Measurements from ENCODE around the gene GDA. TPM values are rescaled to one million over a fixed set of nuclear protein-coding genes. Genes with fewer than 3 reads are reported as not detected.

Gene GDA
- total RNA-seq, 2 donors from 2014 or later: 1.9 TPM; not detected in 1

- no peaks in the 10 kb centered on the region for H3K27me3 ChIP-seq (replicated peaks; ENCODE audit: insufficient read depth)
- no peaks in the 10 kb centered on the region for H3K36me3 ChIP-seq
- no peak overlapping the region for H3K4me3 ChIP-seq
- no peak for DNase-seq (ENCODE audit: low spot score)
- intact Hi-C loops (cut with DNase I): no loop called here
- no peak overlapping the region for H3K27ac ChIP-seq
- no peak for TF ChIP-seq POLR2A (IDR thresholded peaks at IDR 0.05)
- TF ChIP-seq POLR2AphosphoS5 (IDR thresholded peaks at IDR 0.05): no peak
- no peak for TF ChIP-seq CTCF (IDR thresholded peaks at IDR 0.05)
- 96% methylated on average over 2 of the region's 2 CpGs for WGBS
- H3K4me1 ChIP-seq (replicated peaks): no peaks in the 10 kb centered on the region
- H3K9me3 ChIP-seq: no peaks in the 10 kb centered on the region
These were observed 6.1 kb downstream of the GDA start for GRCh38 chr9:72155301-72155700.

GRCh38 chr9:72156586-72156985 lies 7.3 kb downstream of the GDA start:
- Histone ChIP-seq H3K27me3 (replicated peaks; ENCODE audit: insufficient read depth) (no peaks in the 10 kb centered on the region), H3K27ac (no peak overlapping the region), H3K9me3 (no peaks in the 10 kb centered on the region), H3K4me1 (replicated peaks) (no peaks in the 10 kb centered on the region), H3K36me3 (no peaks in the 10 kb centered on the region), H3K4me3 (no peak overlapping the region)
- no peak for DNase-seq (ENCODE audit: low spot score)
- TF ChIP-seq CTCF (IDR thresholded peaks at IDR 0.05) (no peak), POLR2A (IDR thresholded peaks at IDR 0.05) (no peak), POLR2AphosphoS5 (IDR thresholded peaks at IDR 0.05) (no peak)
- intact Hi-C loops (cut with DNase I): no loop called here

- Histone ChIP-seq H3K27ac (no peak overlapping the region), H3K36me3 (no peaks in the 10 kb centered on the region), H3K4me1 (replicated peaks) (no peaks in the 10 kb centered on the region), H3K4me3 (no peak overlapping the region), H3K9me3 (no peaks in the 10 kb centered on the region), H3K27me3 (replicated peaks; ENCODE audit: insufficient read depth) (no peaks in the 10 kb centered on the region)
- intact Hi-C loops (cut with DNase I): no loop called here
- TF ChIP-seq POLR2A (IDR thresholded peaks at IDR 0.05): no peak
- TF ChIP-seq POLR2AphosphoS5 (IDR thresholded peaks at IDR 0.05): no peak
- TF ChIP-seq CTCF (IDR thresholded peaks at IDR 0.05): no peak
- WGBS: 96% methylated on average over 3 of the region's 3 CpGs
- DNase-seq (ENCODE audit: low spot score): no peak
These were observed 9.4 kb downstream of the GDA start for GRCh38 chr9:72158680-72159079.

- 81% methylated on average over 6 of the region's 6 CpGs for WGBS
These were observed 11.3 kb downstream of the GDA start for GRCh38 chr9:72160446-72161123.

More at GRCh38 chr9:72160446-72161123, 11.3 kb downstream of the GDA start:
- no peaks in the 10 kb centered on the region for H3K4me1 ChIP-seq (replicated peaks)
- intact Hi-C loops (cut with DNase I): no loop called here
- no peaks in the 10 kb centered on the region for H3K9me3 ChIP-seq
- DNase-seq (ENCODE audit: low spot score): no peak
- no peak overlapping the region for H3K27ac ChIP-seq
- H3K27me3 ChIP-seq (replicated peaks; ENCODE audit: insufficient read depth): no peaks in the 10 kb centered on the region
- no peaks in the 10 kb centered on the region for H3K36me3 ChIP-seq
- no peak overlapping the region for H3K4me3 ChIP-seq
- TF ChIP-seq CTCF (IDR thresholded peaks at IDR 0.05) (no peak), POLR2AphosphoS5 (IDR thresholded peaks at IDR 0.05) (no peak), POLR2A (IDR thresholded peaks at IDR 0.05) (no peak)
